C4-2B (cell line): ENCODE measurements around the gene ADARB2.

Experiments
- CTCF ChIP-seq: fragments of 450-650 bp; conservative IDR thresholded peaks from 2 replicates; pipeline ENCODE4 v1.5.1; 2017; ENCODE audit warnings: mild to moderate bottlenecking
- ZFX ChIP-seq: fragments of 450-650 bp; IDR thresholded peaks from 2 replicates; pipeline ENCODE4 v1.6.1; 2017

- TF ChIP-seq CTCF: no peak
- no peak for TF ChIP-seq ZFX
These were observed 574.1 kb downstream of the ADARB2 start for GRCh38 chr10:1163204-1163660.
